Lower lobe of right lung (tissue), 2 donors: Measurements from ENCODE around the gene TMCC2. TPM values are rescaled to one million over a fixed set of nuclear protein-coding genes. Genes with fewer than 3 reads are reported as not detected.

ENCODE experiments used
- ATAC-seq, 2 donors: fragments of 200-7000 bp; cut with Tn5 transposase; one replicate each; pipeline ENCODE4 v1.9.1; 2020 to 2022; ENCODE audit warnings: mild to moderate bottlenecking in 2 of 2, moderate library complexity in 2 of 2
- DNase-seq: peaks from one replicate; pipeline ENCODE4 v3.0.0-alpha.2; 2020
- H3K27ac ChIP-seq: fragments of 200-600 bp; one replicate; pipeline ENCODE4 v1.8.0; 2022
- H3K27me3 ChIP-seq: fragments of 200-600 bp; one replicate; pipeline ENCODE4 v1.8.0; 2022; ENCODE audit warnings: low read depth
- H3K36me3 ChIP-seq: fragments of 200-600 bp; one replicate; pipeline ENCODE4 v1.8.0; 2022; ENCODE audit warnings: mild to moderate bottlenecking
- H3K4me1 ChIP-seq: fragments of 200-600 bp; one replicate; pipeline ENCODE4 v1.8.0; 2022
- H3K4me3 ChIP-seq: fragments of 200-600 bp; one replicate; pipeline ENCODE4 v1.8.0; 2022; ENCODE audit warnings: mild to moderate bottlenecking
- H3K9me3 ChIP-seq: fragments of 200-600 bp; one replicate; pipeline ENCODE4 v1.8.0; 2022
- intact Hi-C: fragments of 100-400 bp; cut with DNase I; formaldehyde crosslinking; loops from one replicate; pipeline ENCODE4 v1.11.0; 2022
- total RNA-seq: library from RNA; stranded (reverse); fragmentation: NEBNext Ultra II Directional; extraction: Animal tissue kit (Norgen Biotek cat#: 25700); gene quantifications from one replicate; pipeline ENCODE4 v1.2.1, GENCODE V29; 2021
- TF ChIP-seq, protein P1 (sequence below): fragments of 200-600 bp; IDR thresholded peaks from one replicate; pipeline ENCODE4 v1.8.0; 2022; ENCODE audit warnings: antibody characterized with exemption, mild to moderate bottlenecking
- donor health status: DM: no; HTN: yes; CAD: no; lungs with severe emphysema.

The TMCC2 gene
- total RNA-seq, 1 donor from 2014 or later: 3.0 TPM

DNA sequence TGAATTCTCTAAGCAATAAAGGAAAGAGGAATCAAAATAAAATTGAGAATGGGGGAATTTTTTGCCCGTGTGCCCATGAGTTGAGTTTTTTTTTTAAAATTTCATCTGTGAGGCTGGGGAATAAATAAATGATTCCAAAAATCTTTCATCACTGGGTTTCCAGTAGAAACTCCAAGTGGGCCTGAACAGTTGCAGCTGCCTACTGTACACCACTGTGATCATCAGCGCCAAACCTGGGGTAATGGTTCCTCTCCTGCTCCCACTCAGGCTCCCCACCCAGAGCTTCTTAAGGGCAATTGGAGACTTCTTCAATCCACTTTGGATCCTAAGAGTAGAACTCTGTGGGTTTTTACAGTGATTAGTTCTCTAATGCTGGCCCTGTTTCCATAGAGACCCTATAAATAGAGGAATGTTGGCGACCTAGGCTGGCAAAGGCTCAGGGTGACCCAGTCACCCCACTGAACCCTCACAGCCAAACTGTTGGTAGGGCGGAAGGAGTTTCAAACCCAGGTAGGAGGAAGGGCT lies 9.3 kb downstream of the TMCC2 start:
- no peak for DNase-seq
- intact Hi-C loops: no loop called here
- no peak overlapping the region for H3K27ac ChIP-seq

DNA sequence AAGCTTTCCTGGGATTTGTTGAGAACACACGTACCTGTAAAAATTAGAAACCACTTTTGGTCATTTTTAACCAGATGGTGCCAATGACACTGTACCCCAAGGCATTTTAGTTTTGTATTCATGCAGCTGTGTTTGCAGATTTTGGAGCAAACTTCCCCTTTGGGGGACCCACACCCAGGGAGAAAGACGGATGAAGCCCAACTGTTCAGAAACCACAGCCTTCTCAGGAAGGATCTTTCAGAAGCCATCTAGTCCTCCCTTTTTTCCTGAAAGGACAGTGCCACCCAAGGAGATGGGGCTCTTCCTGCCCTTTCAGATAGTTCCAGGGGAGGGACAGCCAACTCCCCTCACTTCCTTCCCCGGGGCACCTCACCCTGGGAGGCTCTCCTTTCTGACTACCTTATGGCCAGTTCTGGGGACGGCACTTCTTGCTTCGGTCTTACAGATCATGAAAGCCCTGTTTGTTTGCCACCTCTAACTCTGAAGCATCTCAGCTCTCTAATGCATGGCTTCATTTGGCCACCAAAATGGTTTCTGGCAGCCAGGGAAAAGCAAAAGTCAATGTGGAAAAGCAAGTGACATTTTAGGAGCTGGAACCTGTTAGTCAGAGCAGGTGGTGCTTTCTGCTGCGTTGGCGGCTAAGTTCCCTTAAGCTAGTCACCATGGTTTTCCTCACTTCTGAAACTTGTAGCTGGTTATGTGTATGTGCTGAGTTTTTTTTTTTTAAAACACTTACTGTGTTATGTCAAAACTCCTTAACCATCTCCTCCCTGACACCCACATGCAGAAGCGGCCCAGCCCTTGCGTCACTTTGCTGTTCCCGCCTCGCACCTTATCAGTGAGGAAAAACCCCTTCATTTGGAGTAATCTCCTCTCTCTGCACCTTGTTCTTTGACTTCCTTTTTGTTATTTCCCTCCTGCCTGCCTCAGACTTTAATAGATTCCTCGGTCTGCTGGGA lies 10.1 kb downstream of the TMCC2 start:
- H3K27ac ChIP-seq: no peak overlapping the region
- TF ChIP-seq, protein P1, sequence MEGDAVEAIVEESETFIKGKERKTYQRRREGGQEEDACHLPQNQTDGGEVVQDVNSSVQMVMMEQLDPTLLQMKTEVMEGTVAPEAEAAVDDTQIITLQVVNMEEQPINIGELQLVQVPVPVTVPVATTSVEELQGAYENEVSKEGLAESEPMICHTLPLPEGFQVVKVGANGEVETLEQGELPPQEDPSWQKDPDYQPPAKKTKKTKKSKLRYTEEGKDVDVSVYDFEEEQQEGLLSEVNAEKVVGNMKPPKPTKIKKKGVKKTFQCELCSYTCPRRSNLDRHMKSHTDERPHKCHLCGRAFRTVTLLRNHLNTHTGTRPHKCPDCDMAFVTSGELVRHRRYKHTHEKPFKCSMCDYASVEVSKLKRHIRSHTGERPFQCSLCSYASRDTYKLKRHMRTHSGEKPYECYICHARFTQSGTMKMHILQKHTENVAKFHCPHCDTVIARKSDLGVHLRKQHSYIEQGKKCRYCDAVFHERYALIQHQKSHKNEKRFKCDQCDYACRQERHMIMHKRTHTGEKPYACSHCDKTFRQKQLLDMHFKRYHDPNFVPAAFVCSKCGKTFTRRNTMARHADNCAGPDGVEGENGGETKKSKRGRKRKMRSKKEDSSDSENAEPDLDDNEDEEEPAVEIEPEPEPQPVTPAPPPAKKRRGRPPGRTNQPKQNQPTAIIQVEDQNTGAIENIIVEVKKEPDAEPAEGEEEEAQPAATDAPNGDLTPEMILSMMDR: no peak
- ATAC-seq: no peak
- no peaks in the 10 kb centered on the region for H3K9me3 ChIP-seq
- H3K36me3 ChIP-seq: no peaks in the 10 kb centered on the region
- no peak overlapping the region for H3K4me3 ChIP-seq
- intact Hi-C loops: no loop called here
- H3K4me1 ChIP-seq: peaks cover 16% of the 10 kb centered on the region
- no peak for DNase-seq
- no peaks in the 10 kb centered on the region for H3K27me3 ChIP-seq

More for the DNA sequence above, 9.3 kb downstream of the TMCC2 start:
- TF ChIP-seq, protein P1: no peak
- ATAC-seq: peak in 1 of 2 donors; percentile 37
- Histone ChIP-seq H3K27me3 (no peaks in the 10 kb centered on the region), H3K4me3 (no peak overlapping the region), H3K4me1 (peaks cover 16% of the 10 kb centered on the region), H3K36me3 (no peaks in the 10 kb centered on the region), H3K9me3 (no peaks in the 10 kb centered on the region)

DNA sequence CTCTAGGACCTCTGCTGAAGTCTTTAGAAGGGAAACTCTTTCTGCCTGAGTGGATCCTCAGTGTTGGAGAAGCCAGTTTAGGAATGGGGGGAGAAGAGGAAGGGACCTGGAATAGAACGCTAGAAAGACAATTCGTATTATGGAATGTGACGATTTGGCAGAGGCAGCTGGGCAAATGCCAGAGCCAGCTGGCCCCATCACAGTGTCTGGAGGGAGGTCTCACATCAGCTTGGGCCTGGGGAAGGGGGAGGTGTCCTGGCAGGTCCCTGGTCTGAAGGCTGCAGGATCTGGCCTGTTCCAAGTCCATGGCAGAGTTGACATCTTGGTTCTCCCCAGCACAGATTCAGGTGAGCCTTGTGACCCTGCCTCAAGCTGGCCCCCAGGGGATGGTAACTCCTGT lies 11.3 kb downstream of the TMCC2 start:
- Histone ChIP-seq H3K9me3 (no peaks in the 10 kb centered on the region), H3K27me3 (no peaks in the 10 kb centered on the region), H3K4me1 (peaks cover 16% of the 10 kb centered on the region), H3K27ac (no peak overlapping the region), H3K4me3 (no peak overlapping the region), H3K36me3 (no peaks in the 10 kb centered on the region)
- DNase-seq: no peak
- TF ChIP-seq, protein P1: no peak
- no peak for ATAC-seq
- intact Hi-C loops: no loop called here

DNA sequence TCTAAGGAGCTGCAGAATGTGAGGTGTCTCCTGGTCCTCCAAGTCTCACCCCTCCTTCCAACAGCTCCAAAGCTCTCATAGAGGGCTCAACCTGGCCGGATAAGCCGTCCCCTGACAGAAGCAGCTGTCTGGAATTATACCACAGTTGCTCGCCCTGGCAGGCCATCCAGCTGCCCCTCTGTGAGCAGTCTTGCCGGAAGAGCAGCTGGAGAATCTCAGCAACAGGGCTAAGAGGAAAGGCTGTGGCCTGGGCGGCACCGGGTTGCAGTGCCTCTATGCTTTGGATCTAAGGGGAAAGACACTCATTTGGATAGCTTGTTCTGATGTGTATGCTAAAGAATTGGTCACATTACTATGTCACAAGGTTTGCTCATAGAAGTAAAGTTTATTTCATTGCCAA lies 12.4 kb downstream of the TMCC2 start:
- H3K4me3 ChIP-seq: no peak overlapping the region

DNA sequence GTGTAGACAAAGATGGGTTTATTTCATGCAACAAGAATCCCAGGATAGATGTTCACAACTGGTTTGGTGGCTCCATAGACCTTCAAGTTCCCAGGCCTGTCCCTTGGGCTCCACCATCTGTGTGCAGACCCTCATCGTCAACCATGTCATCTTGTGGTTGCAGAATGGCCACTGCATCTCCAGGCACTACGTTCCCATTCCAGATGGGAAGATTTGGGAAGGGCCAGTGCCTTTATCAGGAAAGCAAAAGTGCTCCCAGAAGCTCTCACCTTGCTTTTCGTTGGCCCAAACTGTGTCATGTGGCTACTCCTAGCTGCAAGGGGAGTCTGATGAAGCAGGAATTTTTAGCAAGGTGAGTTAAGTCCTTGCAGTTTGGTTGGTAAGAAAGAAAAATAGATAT lies 12.8 kb downstream of the TMCC2 start:
- Histone ChIP-seq H3K27me3 (no peaks in the 10 kb centered on the region), H3K4me1 (peaks cover 16% of the 10 kb centered on the region), H3K4me3 (no peak overlapping the region), H3K27ac (no peak overlapping the region), H3K36me3 (no peaks in the 10 kb centered on the region), H3K9me3 (no peaks in the 10 kb centered on the region)
- no peak for ATAC-seq
- DNase-seq: no peak
- TF ChIP-seq, protein P1: no peak
- intact Hi-C loops: no loop called here

More for the DNA sequence above, 12.4 kb downstream of the TMCC2 start:
- peaks cover 16% of the 10 kb centered on the region for H3K4me1 ChIP-seq
- TF ChIP-seq, protein P1: no peak
- H3K27me3 ChIP-seq: no peaks in the 10 kb centered on the region
- DNase-seq (no peak), ATAC-seq (peak; percentile 53 to 57)
- intact Hi-C loops: no loop called here
- H3K36me3 ChIP-seq: no peaks in the 10 kb centered on the region
- H3K27ac ChIP-seq: no peak overlapping the region
- no peaks in the 10 kb centered on the region for H3K9me3 ChIP-seq
